Measurements from ENCODE around the gene MROH7. TPM values are rescaled to one million over a fixed set of nuclear protein-coding genes. Genes with fewer than 3 reads are reported as not detected.

MROH7 gene
- total and polyA plus RNA-seq, 9 of the 15 experiments (the other 6 are each of a cell fraction or from before 2014, with no cell fraction given) = not detected

DNA sequence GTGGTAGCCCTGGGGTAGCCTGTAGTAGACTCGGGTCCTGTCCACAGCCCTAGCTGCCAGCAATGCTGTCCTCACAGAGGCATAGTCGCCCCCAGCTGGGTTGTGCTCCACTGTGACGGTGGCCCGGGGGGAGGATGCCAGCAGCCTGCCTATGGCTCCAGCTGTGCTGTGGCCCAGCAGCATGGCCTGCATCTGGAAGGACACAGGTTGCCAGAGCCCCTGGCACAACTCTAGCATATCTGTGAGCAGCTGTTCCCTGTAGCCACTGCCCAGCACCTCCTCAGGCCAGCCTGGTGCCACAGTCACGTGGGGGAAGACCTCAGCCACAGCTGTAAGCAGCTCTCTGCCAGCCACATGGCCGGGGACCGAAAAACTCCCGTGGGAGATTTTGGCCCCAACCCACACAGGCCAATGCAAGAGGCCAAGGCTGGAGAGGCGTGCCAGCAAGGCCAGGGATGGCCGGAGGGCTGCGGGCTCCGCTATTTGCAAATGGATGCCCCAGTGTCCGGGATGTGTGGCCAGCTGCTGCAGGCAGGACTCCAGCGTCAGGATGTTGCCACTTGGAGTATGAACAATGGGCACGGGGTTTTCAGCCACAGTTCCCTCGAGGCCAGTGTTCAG is 32.2 kb upstream of the MROH7 start:
- Histone ChIP-seq H3K27me3 (ENCODE audit: control insufficient read depth in 2 of 2, insufficient read depth in 2 of 2, low read length in 2 of 2) (peaks cover 40 to 87% of the 10 kb centered on the region in 2 experiments), H3K9me1 (ENCODE audit: control insufficient read depth, insufficient read depth, low read length) (no peaks in the 10 kb centered on the region), H3K79me2 (ENCODE audit: control insufficient read depth, insufficient read depth, low read length) (no peaks in the 10 kb centered on the region), H3K4me2 (ENCODE audit: insufficient read depth, low read length) (no peak overlapping the region), H3K9ac (ENCODE audit: insufficient read depth in 1 of 2, low read depth in 2 of 2, low read length in 2 of 2) (no peak overlapping the region), H3K9me3 (replicated peaks; ENCODE audit: control insufficient read depth, insufficient read depth, low read depth, low read length) (no peaks in the 10 kb centered on the region), H3K27ac (ENCODE audit: extremely low read depth, low read depth, low read length) (no peak overlapping the region), H2AFZ (ENCODE audit: low read depth, low read length) (no peak overlapping the region), H3K4me3 (no peak overlapping the region), H4K20me1 (replicated peaks; ENCODE audit: control insufficient read depth, insufficient read depth, low read length) (peaks cover 3% of the 10 kb centered on the region; the same call in 1 of the 2 replicates), H3K36me3 (ENCODE audit: control insufficient read depth, insufficient read depth, low read length) (no peaks in the 10 kb centered on the region), H3K4me1 (replicated peaks in 1 of 2; ENCODE audit: control insufficient read depth in 2 of 2, insufficient read depth in 2 of 2, low read length in 2 of 2) (peaks cover 0 to 16% of the 10 kb centered on the region in 2 experiments; a peak in 2 of 5 replicates)
- FAIRE-seq (no peak), DNase-seq (ENCODE audit: extremely low read depth in 1 of 4, low spot score in 3 of 4) (no peak), ATAC-seq (no peak)
- WGBS (ENCODE audit: insufficient coverage, low coverage, missing lambda C conversion rate) = 1% methylated on average over 16 of the region's 16 CpGs
- TF ChIP-seq FUS (optimal IDR thresholded peaks at IDR 0.05; ENCODE audit: low read depth, low read length) = no peak
- TF ChIP-seq NFE2 (IDR thresholded peaks at IDR 0.05; ENCODE audit: low read depth) = no peak
- no peak for TF ChIP-seq ZNF766 (CRISPR knock-in tag; conservative IDR thresholded peaks at IDR 0.05)
- TF ChIP-seq, protein P1, sequence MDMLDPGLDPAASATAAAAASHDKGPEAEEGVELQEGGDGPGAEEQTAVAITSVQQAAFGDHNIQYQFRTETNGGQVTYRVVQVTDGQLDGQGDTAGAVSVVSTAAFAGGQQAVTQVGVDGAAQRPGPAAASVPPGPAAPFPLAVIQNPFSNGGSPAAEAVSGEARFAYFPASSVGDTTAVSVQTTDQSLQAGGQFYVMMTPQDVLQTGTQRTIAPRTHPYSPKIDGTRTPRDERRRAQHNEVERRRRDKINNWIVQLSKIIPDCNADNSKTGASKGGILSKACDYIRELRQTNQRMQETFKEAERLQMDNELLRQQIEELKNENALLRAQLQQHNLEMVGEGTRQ (CRISPR knock-in tag; IDR thresholded peaks at IDR 0.05) = peak; percentile 25; the same call in 1 of the 2 replicates
- no peak for TF ChIP-seq ZSCAN29 (IDR thresholded peaks at IDR 0.05)
- TF ChIP-seq ZNF586 (CRISPR knock-in tag; conservative IDR thresholded peaks at IDR 0.05) = no peak
- TF ChIP-seq, protein P2, sequence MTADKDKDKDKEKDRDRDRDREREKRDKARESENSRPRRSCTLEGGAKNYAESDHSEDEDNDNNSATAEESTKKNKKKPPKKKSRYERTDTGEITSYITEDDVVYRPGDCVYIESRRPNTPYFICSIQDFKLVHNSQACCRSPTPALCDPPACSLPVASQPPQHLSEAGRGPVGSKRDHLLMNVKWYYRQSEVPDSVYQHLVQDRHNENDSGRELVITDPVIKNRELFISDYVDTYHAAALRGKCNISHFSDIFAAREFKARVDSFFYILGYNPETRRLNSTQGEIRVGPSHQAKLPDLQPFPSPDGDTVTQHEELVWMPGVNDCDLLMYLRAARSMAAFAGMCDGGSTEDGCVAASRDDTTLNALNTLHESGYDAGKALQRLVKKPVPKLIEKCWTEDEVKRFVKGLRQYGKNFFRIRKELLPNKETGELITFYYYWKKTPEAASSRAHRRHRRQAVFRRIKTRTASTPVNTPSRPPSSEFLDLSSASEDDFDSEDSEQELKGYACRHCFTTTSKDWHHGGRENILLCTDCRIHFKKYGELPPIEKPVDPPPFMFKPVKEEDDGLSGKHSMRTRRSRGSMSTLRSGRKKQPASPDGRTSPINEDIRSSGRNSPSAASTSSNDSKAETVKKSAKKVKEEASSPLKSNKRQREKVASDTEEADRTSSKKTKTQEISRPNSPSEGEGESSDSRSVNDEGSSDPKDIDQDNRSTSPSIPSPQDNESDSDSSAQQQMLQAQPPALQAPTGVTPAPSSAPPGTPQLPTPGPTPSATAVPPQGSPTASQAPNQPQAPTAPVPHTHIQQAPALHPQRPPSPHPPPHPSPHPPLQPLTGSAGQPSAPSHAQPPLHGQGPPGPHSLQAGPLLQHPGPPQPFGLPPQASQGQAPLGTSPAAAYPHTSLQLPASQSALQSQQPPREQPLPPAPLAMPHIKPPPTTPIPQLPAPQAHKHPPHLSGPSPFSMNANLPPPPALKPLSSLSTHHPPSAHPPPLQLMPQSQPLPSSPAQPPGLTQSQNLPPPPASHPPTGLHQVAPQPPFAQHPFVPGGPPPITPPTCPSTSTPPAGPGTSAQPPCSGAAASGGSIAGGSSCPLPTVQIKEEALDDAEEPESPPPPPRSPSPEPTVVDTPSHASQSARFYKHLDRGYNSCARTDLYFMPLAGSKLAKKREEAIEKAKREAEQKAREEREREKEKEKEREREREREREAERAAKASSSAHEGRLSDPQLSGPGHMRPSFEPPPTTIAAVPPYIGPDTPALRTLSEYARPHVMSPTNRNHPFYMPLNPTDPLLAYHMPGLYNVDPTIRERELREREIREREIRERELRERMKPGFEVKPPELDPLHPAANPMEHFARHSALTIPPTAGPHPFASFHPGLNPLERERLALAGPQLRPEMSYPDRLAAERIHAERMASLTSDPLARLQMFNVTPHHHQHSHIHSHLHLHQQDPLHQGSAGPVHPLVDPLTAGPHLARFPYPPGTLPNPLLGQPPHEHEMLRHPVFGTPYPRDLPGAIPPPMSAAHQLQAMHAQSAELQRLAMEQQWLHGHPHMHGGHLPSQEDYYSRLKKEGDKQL (CRISPR knock-in tag; IDR thresholded peaks at IDR 0.05; ENCODE audit: borderline replicate concordance) = no peak
- TF ChIP-seq NONO (IDR thresholded peaks at IDR 0.05; ENCODE audit: low read depth in 2 of 2, low read length in 1 of 2) = no peak
- no peak for TF ChIP-seq FOXM1 (IDR thresholded peaks at IDR 0.05; ENCODE audit: low read depth)
- no peak for TF ChIP-seq FOXM1 (CRISPR knock-in tag; IDR thresholded peaks at IDR 0.05; ENCODE audit: low read depth)
- TF ChIP-seq, protein P3, sequence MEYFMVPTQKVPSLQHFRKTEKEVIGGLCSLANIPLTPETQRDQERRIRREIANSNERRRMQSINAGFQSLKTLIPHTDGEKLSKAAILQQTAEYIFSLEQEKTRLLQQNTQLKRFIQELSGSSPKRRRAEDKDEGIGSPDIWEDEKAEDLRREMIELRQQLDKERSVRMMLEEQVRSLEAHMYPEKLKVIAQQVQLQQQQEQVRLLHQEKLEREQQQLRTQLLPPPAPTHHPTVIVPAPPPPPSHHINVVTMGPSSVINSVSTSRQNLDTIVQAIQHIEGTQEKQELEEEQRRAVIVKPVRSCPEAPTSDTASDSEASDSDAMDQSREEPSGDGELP (CRISPR knock-in tag; IDR thresholded peaks at IDR 0.05; ENCODE audit: borderline replicate concordance) = 0 out of 2 replicates have a peak, but pooled peaks have one; percentile 12
- TF ChIP-seq HDGF (IDR thresholded peaks at IDR 0.05) = no peak
- TF ChIP-seq PHF8 (IDR thresholded peaks at IDR 0.05; ENCODE audit: borderline replicate concordance, low read length) = no peak
- no peak for TF ChIP-seq ZNF57 (CRISPR knock-in tag; IDR thresholded peaks at IDR 0.05)
- TF ChIP-seq HMGN3 (IDR thresholded peaks at IDR 0.05; ENCODE audit: borderline replicate concordance, extremely low read depth, insufficient read length, low read depth, low read length) = no peak
- POLR2A ChIA-PET = no interaction called here
- no TSS peak for BruUV-seq (replicated peaks)
- CTCF ChIA-PET (ENCODE audit: low intra/inter-chr PET ratio) = no interaction called here
- intact Hi-C loops (cut with micrococcal nuclease) (no loop called here), in situ Hi-C loops (cut with MboI) (no loop called here)
